ENCODE data around the gene INPP5K.
"Not testable (repeated sequence)": the region's sequence is repeated elsewhere in the genome, so short reads cannot be mapped to it uniquely, and the experiment has no call there.

INPP5K gene

GRCh38 chr17:1516388-1517161 is at the start of gene INPP5K:
Gene INPP5K, minus strand, starts transcription at chr17:1516612. Its CDS starts 113 bp downstream, at chr17:1516499.
- TF ChIP-seq CTCF (IDR thresholded peaks at IDR 0.05; ENCODE audit: borderline replicate concordance, control extremely low read depth, extremely low read depth, insufficient read depth, missing control alignments), result no peak
- DNase-seq (ENCODE audit: low spot score), result peak; percentile 100
- in situ Hi-C loops (cut with MboI; ENCODE audit: low sequenced_read_pairs, unreplicated experiment), result loop anchor here (10.0 kb wide), 1 partner anchor 162 kb away; no protein-coding TSS in a partner anchor

- in situ Hi-C loops (cut with MboI; ENCODE audit: low sequenced_read_pairs, unreplicated experiment), result no loop called here
- DNase-seq (ENCODE audit: low spot score), result no peak
- TF ChIP-seq CTCF (IDR thresholded peaks at IDR 0.05; ENCODE audit: borderline replicate concordance, control extremely low read depth, extremely low read depth, insufficient read depth, missing control alignments), result no peak
Observed at GRCh38 chr17:1565877-1566276, 49.5 kb upstream of the INPP5K start.

GRCh38 chr17:1563786-1564613 is 47.6 kb upstream of the INPP5K start:
- TF ChIP-seq CTCF (IDR thresholded peaks at IDR 0.05; ENCODE audit: borderline replicate concordance, control extremely low read depth, extremely low read depth, insufficient read depth, missing control alignments), result no peak
- DNase-seq (ENCODE audit: low spot score), result no peak
- in situ Hi-C loops (cut with MboI; ENCODE audit: low sequenced_read_pairs, unreplicated experiment), result no loop called here

- in situ Hi-C loops (cut with MboI; ENCODE audit: low sequenced_read_pairs, unreplicated experiment); DNase-seq (ENCODE audit: low spot score): not testable (repeated sequence)
Observed at GRCh38 chr17:1563471-1563785, 47.0 kb upstream of the INPP5K start.

GRCh38 chr17:1562176-1562643 is 45.8 kb upstream of the INPP5K start:
- in situ Hi-C loops (cut with MboI; ENCODE audit: low sequenced_read_pairs, unreplicated experiment), result no loop called here
- DNase-seq (ENCODE audit: low spot score), result no peak

GRCh38 chr17:1561420-1562175 is 45.2 kb upstream of the INPP5K start:
- DNase-seq (ENCODE audit: low spot score), result peak; percentile 74
- in situ Hi-C loops (cut with MboI; ENCODE audit: low sequenced_read_pairs, unreplicated experiment), result no loop called here
- peak; percentile 32 for TF ChIP-seq CTCF (IDR thresholded peaks at IDR 0.05; ENCODE audit: borderline replicate concordance, control extremely low read depth, extremely low read depth, insufficient read depth, missing control alignments)

More at GRCh38 chr17:1562176-1562643, 45.8 kb upstream of the INPP5K start:
- TF ChIP-seq CTCF (IDR thresholded peaks at IDR 0.05; ENCODE audit: borderline replicate concordance, control extremely low read depth, extremely low read depth, insufficient read depth, missing control alignments), result no peak
